Endometrial microvascular endothelial cells (primary cell): Measurements from ENCODE around the gene TBPL1. TPM values are rescaled to one million over a fixed set of nuclear protein-coding genes. Genes with fewer than 3 reads are reported as not detected.
"Not testable (repeated sequence)": the region's sequence is repeated elsewhere in the genome, so short reads cannot be mapped to it uniquely, and the experiment has no call there.

Experiments
- in situ Hi-C: cut with HindIII; loops from 2 replicates; pipeline ENCODE4 v1.10.0; 2017; ENCODE audit warnings: low sequenced_read_pairs, low pct_unique_long_range_greater_than_20kb; ENCODE audit errors: inconsistent ontology term
- total RNA-seq: library from RNA; depleted of rRNA; stranded (reverse); fragments of >200 nt; gene quantifications from one replicate; pipeline ENCODE4 v1.2.3, GENCODE V29; 2015; ENCODE audit errors: inconsistent ontology term

TBPL1 gene
- 35.3 TPM for total RNA-seq

- in situ Hi-C loops, result no loop called here
Observed at GRCh38 chr6:133952815-133953633, at the start of gene TBPL1. TBPL1 (plus strand) TSS chr6:133953224; CDS start chr6:133980126, 26,902 bp downstream.

- in situ Hi-C loops, result no loop called here
Observed at GRCh38 chr6:133903855-133904254, 49.2 kb upstream of the TBPL1 start.

GRCh38 chr6:133906050-133906449, 47.0 kb upstream of the TBPL1 start:
- in situ Hi-C loops, result no loop called here

- in situ Hi-C loops, result no loop called here
Observed at GRCh38 chr6:133916650-133917151, 36.3 kb upstream of the TBPL1 start.

- in situ Hi-C loops, result no loop called here
Observed at GRCh38 chr6:133917781-133918180, 35.2 kb upstream of the TBPL1 start.

GRCh38 chr6:133918208-133918930, 34.7 kb upstream of the TBPL1 start:
- in situ Hi-C loops, result no loop called here

DNA sequence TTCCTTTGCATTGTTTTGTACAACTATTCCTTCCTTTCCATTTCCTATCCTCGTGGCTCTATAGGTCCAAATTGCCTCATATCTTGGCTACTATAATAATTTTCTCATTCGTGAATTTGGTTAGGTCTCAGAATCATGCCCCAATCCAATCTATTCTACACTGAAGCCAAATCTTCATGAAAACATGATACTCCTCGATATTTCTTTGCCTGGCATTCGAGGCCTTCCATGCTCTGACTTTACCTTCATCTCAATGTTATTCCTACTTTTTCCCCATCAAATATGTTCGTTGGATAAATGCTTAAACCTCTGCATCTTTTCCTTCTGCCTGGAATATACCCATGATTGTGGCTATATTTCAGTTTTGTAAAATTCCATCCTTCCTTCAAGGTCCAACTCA, 33.7 kb upstream of the TBPL1 start:
- in situ Hi-C loops, result no loop called here

DNA sequence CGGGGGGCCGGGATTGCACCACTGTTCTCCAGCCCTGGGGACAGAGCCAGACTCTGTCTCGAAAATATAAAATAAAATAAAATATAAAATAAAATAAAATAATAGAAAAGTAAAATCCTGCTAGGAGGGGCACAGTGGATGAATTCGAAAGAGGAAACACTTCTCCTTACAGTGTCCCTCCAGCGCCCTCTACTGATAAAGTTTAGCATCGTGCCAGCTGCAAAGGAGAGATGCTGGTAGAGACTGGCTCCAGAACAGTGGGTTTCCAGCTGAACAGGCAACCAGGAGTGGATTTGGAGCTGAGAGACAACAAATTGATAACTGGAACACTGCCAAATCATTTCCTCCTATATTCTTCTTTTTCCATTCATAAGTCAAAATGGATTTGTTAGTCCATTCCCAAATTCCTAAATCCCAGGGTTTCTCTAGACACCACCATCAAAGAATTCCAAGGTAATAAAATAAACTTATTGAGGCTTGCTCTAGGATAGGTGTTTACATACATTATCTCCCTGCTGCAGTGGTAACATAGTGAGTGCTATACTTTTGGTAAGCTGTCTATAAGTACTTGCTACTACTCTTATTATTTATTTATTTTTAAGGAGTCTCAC, 31.7 kb upstream of the TBPL1 start:
- in situ Hi-C loops, result no loop called here

- in situ Hi-C loops, result no loop called here
Observed at GRCh38 chr6:133923938-133924593, 29.0 kb upstream of the TBPL1 start.

- in situ Hi-C loops, result not testable (repeated sequence)
Observed at GRCh38 chr6:133931221-133931620, 21.8 kb upstream of the TBPL1 start.

GRCh38 chr6:133936352-133936751, 16.7 kb upstream of the TBPL1 start:
- in situ Hi-C loops, result not testable (repeated sequence)

DNA sequence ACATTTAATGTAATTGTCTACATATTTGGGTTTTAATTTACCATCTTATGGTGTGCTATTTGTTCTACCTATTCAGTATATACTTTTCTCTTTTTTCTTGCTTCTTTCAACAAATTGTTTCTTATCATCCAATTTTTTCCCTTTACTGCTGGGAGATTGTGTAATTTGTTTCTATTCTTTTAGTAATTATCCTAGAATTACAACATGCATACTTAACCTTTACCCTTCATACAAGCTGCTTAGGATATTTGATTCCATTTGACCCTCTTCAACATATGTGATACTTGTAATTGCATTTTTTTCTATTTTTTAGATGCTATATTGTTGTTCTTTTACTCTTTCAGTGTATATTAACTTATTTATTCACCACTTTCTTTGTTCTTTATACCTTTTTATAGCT, 15.1 kb upstream of the TBPL1 start:
- in situ Hi-C loops, result no loop called here

- in situ Hi-C loops, result no loop called here
Observed at GRCh38 chr6:133938533-133938932, 14.5 kb upstream of the TBPL1 start.

DNA sequence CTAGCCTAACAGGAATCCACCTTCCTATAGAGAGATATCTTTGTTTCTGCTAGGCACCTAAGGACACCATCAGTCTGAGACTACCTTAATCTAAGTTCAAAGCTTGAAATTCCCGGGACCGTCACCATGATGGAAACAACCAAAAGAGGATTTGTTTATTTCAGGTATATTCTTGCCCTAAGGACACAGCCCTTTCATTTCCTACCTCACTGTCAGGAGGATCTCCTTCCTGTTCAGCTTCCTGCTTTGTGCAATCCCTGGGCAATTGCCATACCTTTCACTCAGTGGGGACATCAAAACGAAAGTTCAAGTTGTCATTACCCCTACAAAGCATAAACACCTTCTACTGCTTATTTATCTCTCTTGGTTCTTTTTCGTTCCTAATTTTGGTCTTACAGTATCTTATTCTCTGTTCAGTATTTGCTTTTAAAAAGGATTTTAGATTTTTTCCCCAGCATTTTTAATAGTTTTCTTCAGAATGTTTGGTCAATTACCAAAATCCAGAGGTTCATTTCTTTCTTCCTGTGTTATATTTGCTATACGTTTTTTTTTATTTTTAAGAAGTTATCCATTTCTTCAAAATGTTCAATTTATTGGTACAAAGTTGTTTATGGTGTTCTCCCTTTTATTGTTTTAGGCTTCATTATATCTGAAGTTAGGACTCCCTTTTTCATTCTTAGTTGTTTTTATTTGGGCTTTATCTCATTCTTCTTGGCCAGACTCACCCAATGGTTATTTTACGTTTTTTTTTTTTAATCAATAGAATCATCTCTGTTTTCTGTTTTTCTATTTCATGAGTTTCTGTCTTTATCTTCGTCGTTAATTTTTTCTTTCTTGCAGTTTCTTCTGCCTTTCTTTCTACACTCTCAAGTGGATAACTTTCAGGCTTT, 13.0 kb upstream of the TBPL1 start:
- in situ Hi-C loops, result no loop called here

DNA sequence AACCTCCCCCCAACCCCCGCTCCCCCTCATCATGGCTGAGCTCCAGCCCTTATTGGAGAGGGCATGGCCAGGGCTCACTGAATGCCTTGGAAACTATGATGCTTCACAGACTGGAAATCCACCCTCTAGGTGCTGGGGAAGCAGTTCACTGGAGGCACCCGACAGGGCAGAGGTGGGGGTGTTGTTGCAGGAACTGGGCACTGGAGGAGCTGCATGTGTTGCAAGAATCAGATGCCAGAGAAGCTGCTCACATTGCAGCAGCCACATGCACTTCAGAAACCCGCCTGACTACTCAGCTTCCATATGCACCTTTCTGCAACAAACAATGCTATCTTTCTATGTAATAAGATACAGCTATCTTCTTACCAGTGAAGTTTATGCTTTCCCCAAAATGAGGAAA, 7.9 kb upstream of the TBPL1 start:
- in situ Hi-C loops, result no loop called here

- in situ Hi-C loops, result no loop called here
Observed at GRCh38 chr6:133947302-133947900, 5.6 kb upstream of the TBPL1 start.

DNA sequence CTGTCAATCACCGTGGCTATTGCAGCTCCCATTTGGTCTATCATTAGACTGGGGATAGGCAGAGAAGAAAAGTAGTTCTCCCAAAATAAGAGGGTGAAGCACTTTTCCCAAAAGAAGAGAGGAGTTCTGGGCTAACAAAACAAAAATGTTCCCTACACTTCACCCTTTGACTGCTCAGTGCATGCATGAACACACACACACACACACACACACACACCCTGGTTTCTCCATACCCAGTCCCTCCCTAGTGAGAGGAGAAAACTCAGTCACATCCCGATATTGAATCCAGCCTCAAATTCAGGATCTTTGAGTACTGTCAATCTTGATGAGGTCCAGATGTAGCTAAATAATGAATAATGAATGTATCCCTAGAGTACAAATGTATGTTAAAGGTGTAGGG, 4.6 kb upstream of the TBPL1 start:
- in situ Hi-C loops, result no loop called here

GRCh38 chr6:133951227-133951626, 1.8 kb upstream of the TBPL1 start:
- in situ Hi-C loops, result no loop called here
